WERI-Rb-1 (cell line): ENCODE measurements around the gene RPAP2.

Experiments used
- DNase-seq: peaks from one replicate; pipeline ENCODE4 v3.0.0-alpha.2; 2020
- H3K27ac ChIP-seq: fragments of 250-450 bp; sonication (Bioruptor Pico); 2 replicates; pipeline ENCODE4 v1.5.1; 2020; ENCODE audit warnings: mild to moderate bottlenecking, moderate library complexity
- H3K27me3 ChIP-seq: fragments of 250-450 bp; sonication (Bioruptor Pico); 2 replicates; pipeline ENCODE4 v1.5.1; 2021; ENCODE audit warnings: mild to moderate bottlenecking, low read depth, moderate library complexity; ENCODE audit not compliant: insufficient read depth, severe bottlenecking
- H3K36me3 ChIP-seq: fragments of 250-450 bp; sonication (Bioruptor Pico); 2 replicates; pipeline ENCODE4 v1.5.1; 2020; ENCODE audit warnings: mild to moderate bottlenecking, moderate library complexity
- H3K4me3 ChIP-seq: 2 replicates; pipeline ENCODE4 v1.5.1; 2011; ENCODE audit warnings: low read depth, mild to moderate bottlenecking, control low read depth, low read length
- H3K9me3 ChIP-seq: fragments of 250-450 bp; sonication (Bioruptor Pico); 2 replicates; pipeline ENCODE4 v1.5.1; 2021; ENCODE audit warnings: mild to moderate bottlenecking, moderate library complexity; ENCODE audit not compliant: severe bottlenecking
- CTCF ChIP-seq: IDR thresholded peaks from 2 replicates; pipeline ENCODE4 v1.5.1; 2011; ENCODE audit warnings: low read depth, mild to moderate bottlenecking, control low read depth, inconsistent platforms, low read length

RPAP2 gene

DNA sequence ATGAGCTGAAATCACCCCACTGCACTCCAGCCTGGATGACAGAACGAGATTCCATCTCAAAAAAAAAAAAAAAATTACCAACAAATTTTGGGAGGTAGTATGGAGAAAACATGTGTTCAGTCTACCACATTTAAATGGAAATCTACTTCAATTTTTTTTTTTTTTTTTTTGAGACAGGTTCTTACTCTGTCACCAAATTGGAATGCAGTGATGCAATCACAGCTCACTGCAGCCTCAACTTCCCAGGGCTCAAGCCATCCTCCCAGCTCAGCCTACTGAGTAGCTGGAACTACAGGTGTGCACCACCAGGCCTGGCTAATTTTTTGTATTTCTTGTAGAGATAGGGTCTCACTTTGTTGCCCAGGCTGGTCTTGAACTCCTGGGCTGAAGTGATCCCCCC lies 105.8 kb downstream of the RPAP2 start:
- TF ChIP-seq CTCF: no peak
- H3K27me3 ChIP-seq: no peaks in the 10 kb centered on the region
- no peaks in the 10 kb centered on the region for H3K9me3 ChIP-seq
- no peak overlapping the region for H3K27ac ChIP-seq
- no peaks in the 10 kb centered on the region for H3K36me3 ChIP-seq
- DNase-seq: no peak
- H3K4me3 ChIP-seq: no peak overlapping the region

DNA sequence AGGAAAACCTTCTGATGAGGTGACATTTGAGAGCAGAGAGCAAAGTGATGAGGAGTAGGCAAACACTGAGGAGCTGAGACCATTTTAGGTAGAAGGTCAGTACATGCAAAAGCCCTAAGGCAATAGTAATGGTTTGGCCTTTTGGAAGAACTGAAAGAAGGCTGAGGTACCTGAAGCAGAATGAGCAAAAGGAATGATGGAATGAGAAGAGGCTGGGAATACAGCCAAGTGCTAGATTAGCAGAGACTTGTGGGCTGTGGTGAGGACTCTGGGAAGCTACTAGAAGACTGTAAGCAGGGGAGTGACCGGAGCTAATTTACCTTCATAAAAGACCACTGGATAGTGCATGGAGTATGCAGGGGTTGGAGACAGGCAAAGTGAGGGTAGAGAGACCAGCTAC lies 110.0 kb downstream of the RPAP2 start:
- no peak for TF ChIP-seq CTCF
- Histone ChIP-seq H3K36me3 (no peaks in the 10 kb centered on the region), H3K27ac (no peak overlapping the region), H3K4me3 (no peak overlapping the region), H3K27me3 (no peaks in the 10 kb centered on the region), H3K9me3 (no peaks in the 10 kb centered on the region)
- DNase-seq: no peak

DNA sequence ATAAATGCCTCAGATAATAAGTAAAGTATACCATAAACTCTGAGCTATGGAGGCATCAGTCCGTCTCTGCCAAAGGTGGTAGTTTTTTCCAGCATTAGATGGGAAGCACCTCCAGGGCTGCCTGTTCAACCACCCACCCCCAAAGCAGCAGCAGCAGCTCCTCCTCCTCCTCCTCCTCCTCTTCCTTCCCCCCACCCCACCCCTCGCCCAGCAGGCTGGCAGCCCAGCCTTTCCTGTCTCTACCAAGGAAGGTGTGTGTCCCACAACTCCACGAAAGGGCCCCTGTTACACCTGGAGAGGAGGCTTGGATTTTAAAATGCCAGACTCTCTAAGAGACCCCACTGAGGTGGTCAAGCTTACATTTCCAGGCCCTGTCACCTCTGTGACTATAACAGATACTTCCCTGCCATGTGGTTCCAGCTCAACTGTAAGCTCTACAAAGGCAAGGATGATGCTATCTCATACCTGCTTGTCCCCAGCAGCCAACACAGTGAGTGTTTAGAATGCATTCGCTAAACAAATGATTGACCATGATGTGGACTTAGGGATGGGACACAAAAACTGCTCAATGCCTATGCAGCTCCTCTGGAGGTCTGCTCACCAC lies 111.2 kb downstream of the RPAP2 start:
- no peaks in the 10 kb centered on the region for H3K36me3 ChIP-seq
- no peak overlapping the region for H3K27ac ChIP-seq
- DNase-seq: no peak
- TF ChIP-seq CTCF: no peak
- no peak overlapping the region for H3K4me3 ChIP-seq
- H3K9me3 ChIP-seq: no peaks in the 10 kb centered on the region
- no peaks in the 10 kb centered on the region for H3K27me3 ChIP-seq

GRCh38 chr1:92410706-92411105 lies 111.8 kb downstream of the RPAP2 start:
- no peaks in the 10 kb centered on the region for H3K27me3 ChIP-seq
- no peak overlapping the region for H3K27ac ChIP-seq
- H3K9me3 ChIP-seq: no peaks in the 10 kb centered on the region
- no peaks in the 10 kb centered on the region for H3K36me3 ChIP-seq
- no peak overlapping the region for H3K4me3 ChIP-seq
- DNase-seq: peak; percentile 64
- TF ChIP-seq CTCF: no peak

DNA sequence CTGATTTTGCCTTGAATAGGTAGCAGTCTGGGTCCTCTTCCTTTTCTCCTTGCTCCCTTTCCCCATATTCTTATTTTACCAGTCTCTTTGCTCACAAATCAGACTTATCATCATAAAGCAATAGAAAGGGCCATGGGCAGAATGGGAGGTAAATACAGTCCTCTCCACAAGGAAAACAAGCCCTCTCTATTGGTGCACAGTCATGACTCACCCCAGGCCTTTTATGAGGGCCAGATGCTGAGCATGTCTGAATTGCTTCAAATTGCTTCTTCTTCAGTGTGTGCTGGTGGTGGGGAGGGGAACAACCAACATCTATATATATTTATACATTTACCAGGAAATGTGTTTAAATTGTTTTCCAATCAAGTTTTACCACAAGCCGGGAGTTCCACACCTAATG lies 112.7 kb downstream of the RPAP2 start:
- no peak for TF ChIP-seq CTCF
- DNase-seq: no peak

DNA sequence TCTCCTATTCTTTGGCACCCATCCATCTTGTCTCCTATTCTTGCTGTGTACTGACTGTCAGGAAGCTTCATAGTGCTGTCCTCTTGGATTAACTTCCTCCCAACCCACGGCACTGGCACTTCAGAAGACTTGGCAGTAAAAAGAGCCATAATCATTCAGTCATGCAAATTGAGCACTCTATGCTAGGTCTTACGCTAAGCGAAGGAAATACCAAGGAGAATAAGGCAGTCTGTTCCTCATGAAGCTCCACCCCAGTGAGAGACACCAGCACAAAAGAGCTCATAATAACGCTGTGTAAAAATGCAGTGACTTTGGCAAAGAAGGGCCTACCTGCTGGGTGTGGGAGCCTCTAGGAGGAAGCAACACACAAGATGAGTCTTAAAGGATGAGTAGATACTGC lies 120.8 kb downstream of the RPAP2 start:
- no peak overlapping the region for H3K4me3 ChIP-seq
- no peak for DNase-seq
- TF ChIP-seq CTCF: no peak
- no peaks in the 10 kb centered on the region for H3K36me3 ChIP-seq
- no peaks in the 10 kb centered on the region for H3K27me3 ChIP-seq
- no peak overlapping the region for H3K27ac ChIP-seq
- H3K9me3 ChIP-seq: no peaks in the 10 kb centered on the region

More for the DNA sequence above, 112.7 kb downstream of the RPAP2 start:
- no peaks in the 10 kb centered on the region for H3K36me3 ChIP-seq
- H3K27me3 ChIP-seq: no peaks in the 10 kb centered on the region
- no peak overlapping the region for H3K4me3 ChIP-seq
- H3K27ac ChIP-seq: no peak overlapping the region
- H3K9me3 ChIP-seq: no peaks in the 10 kb centered on the region
